DMS 273 (cell line): ENCODE measurements around the gene ADM5.

Experiments
- DNase-seq: peaks from one replicate; lab custom pipeline; 2025; ENCODE audit not compliant: unreplicated experiment; lab: John Stamatoyannopoulos, UW

ADM5 gene, protein sequence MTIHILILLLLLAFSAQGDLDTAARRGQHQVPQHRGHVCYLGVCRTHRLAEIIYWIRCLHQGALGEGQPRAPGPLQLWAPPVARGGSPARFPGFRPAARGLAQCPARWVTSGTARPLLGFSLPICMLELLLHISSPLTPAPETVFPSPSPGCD

DNA sequence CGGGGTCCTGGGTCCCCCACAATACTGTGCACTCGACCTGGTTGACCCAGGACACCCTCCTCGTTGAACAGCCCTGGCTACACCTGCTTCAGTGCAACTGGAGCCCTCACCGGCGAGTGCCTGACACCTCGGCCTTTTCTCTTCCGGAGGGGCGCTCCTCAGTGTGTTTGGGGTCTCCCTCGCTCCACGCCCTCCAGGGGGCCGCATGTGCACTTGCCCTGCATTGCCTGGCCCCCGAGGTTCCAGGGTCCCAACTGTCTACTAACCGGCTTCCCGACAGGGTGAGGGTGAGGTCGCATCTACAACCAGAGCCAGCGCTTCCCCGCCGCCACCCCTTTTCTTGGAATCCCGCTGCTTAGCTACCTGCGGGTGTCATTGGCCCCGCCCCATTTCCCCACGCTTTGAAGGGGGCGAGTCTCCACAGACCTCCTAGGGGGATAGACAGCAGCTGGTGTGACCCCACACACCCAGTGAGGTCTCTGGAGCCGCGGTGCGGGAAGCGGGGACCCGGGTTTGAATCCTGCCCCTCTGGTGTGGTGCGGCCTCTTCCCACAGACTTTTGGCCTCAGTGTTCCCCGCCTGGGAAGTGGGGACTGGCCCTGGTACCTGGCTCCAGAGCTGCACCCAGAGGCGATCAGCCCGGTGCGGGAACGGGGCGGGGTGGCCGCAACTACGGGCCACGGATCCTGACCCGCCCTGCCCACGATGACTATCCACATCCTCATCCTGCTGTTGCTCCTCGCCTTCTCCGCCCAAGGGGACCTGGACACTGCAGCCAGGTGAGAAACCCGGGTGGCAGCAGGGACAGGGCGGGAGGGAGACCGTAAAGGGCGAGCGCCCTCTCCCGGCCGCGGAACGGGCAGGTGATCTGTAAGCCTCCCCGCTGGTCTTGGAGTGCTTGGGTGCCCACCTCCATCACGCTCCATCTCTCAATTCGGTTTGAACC, at the start of gene ADM5:
ADM5 (plus strand) TSS at position 462 of the 946 bp plus-strand sequence; CDS start at position 706, 244 bp downstream.
- peak; percentile 73 for DNase-seq

DNA sequence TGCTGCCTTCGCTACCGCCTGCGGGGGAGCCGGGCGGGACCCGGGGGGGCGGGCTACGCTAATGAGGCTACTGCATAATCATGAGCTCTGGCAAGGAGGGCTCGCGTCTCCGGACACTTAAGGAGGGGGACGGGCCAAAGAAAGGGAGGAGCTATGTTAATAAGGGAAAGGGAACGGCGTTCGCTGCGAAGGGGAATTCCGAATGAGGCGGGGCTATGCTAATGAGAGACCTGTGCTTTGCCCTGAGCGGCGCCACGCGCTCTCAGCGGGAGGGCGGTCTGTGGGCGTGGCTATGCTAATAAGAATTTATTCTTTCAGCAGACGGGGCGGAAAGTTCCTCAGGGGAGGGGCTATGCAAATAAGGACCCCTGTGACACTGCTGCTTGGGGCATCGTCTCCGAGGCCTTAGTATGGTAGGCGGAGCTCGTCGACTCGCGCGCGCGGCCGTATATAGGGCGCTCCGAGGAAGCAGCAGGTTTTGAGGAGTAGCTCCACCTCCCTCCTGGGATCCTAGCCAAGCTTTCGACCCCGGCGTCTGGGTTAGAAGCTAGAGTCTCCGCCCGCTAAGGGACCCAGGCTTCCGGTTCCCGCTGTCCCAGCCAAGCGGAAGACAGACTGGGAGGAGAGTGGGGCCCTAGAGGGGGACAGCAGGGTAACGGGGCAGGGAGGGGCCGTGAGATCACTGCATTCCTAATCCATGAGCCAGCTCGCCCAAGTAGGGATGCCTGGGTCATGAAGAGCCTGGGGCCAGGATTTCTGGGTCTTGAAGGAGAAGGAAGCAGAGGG, 49.1 kb upstream of the ADM5 start, which contains the start of gene RRAS:
RRAS (minus strand) TSS at position 31 of the 786 bp plus-strand sequence. CDS start 45 bp downstream, outside the sequence.
- DNase-seq = peak; percentile 100

DNA sequence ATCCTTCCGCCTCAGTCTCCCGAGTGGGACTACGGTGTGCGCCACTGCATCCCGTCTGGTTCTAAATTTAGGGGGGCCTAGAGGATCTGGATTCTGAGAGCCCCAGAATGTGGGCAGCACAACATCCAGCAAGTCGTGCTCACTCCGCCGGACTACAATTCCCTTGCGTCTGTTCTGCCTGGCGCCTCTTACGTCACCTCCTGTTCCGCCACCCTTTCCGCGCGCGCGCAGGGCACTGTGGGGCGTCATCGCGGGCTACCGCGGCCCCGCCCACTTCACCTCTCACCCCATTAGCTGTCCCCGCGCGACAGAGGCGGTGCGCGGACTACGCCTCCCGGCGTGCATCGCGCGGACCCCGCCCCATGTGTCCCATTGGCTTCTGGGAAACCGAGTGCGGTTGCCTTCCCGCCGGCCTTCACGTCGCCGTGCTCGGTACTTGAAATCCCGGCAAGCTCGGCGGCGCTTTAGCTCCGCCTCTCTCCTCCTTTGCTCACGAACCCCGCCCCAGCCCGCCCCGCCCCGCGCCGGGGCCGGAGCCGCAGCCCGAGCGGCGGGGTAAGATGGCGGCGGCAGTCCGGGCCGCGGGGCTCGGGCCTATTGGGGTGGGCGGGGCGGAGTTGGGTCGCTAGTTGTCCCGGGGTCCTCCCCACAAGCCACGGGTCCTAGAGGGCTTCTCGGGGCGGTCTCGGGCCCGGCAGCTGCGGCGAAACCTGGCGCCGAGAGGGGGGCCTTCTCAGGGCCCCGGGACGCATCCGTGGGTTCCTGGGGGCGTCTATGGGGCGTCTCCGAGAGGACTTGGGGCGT, 47.5 kb upstream of the ADM5 start, which contains the start of gene SCAF1:
SCAF1 (plus strand) TSS at position 522 of the 804 bp plus-strand sequence. CDS start 2,818 bp downstream, outside the sequence.
- peak; percentile 100 for DNase-seq

DNA sequence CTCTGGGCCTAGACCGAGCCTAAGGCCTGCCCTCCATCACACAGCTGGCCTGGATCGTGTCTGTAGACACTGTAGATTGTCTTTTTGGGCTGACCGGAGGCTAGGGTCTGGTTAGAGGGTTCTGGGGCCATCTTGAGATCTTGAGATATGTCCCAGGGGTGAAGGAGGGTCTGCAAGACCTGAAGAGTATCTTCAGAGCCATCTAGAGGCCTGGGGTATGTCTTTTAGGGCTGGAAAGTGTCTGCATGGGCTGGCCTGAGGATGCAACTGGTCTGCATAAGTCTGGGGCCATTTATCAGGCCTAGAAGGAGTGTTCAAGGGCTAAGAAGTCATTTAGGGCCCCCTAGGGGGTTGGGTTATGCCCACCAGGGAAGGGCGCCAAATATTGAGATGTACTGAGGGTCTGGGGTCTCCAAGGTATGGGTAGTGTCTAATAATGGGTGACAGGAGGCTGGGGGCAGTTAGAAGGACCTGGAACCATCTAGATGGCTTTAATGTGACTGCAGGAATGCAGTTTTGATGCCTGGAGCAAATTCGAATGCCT, 46.8 kb upstream of the ADM5 start:
- peak; percentile 57 for DNase-seq

DNA sequence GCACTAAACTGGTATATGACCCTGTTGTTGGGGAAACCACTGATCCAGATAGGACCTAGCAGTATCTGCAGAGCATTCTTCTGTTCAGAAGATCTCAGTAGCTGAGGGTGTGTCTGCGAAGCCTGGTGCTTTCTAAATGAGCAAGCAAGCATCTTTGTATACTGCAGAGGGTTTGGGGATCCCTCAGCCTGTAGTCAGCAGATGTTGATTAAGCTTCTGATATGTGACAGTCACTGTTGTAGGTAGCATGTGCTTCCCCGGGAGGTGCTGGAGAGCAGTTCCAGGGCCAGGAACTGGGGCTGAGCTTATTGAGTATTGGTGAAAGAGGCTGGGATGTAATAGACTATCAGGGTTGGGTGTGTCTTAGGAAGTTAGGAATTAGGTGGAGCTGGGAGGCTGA, 45.9 kb upstream of the ADM5 start:
- no peak for DNase-seq

DNA sequence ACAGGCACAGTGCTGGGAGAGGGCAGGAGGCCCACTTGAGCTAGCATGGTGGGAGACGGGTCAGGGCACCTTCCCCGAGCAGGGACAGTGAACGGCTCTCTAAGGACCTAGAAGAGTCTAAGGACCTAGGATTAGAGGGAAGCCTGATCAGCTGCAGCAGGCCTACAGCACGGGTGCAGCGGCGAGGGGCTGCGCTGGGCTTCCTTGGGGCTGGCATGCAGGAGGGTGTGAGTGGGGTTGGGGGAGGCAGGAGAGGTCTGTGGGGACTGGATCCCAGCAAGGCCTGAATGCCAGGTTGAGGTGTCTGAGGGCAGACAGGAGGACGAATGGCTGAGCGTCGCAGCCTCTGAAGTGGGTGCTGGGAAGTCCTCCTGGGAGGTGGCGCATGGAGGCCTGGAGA, 43.8 kb upstream of the ADM5 start:
- no peak for DNase-seq

DNA sequence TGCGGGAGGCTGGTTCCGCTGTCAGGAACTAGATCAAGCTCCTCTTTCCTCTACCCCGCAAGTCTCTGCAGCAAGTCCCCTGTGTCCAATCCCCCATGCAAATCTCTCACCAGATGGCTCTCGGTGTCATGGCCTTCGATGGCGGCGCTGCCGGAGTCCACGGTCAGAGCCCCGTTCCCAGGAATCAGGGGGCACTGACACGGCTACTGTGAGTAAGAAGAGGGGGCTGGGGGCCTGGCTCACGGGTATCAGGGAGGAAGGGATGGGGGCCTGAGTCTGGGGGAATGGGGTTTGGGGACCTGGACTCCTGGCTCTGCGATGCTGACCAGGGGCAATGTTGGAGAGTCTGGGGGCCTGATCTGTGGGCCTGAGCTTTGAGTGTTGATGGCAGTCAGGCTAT, 43.4 kb upstream of the ADM5 start:
- DNase-seq = no peak

DNA sequence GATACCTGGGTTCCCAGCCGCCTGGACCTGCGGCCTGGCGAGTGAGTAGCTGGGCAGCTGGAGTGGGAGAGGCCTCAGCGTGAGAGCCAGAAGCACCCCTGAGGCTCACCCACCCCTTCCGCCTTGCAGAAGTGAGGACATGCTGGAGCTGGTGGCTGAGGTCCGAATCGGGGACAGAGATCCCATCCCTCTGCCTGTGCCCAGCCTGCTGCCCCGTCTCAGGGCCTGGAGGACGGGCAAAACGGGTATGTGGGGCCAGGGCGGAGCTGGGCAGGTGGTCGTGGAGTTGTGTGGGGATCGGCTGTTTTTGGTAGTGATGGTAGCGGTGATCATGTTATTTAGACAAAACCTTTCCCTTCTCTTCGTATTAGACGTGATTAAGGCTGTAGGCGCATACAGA, 42.8 kb upstream of the ADM5 start:
- no peak for DNase-seq

DNA sequence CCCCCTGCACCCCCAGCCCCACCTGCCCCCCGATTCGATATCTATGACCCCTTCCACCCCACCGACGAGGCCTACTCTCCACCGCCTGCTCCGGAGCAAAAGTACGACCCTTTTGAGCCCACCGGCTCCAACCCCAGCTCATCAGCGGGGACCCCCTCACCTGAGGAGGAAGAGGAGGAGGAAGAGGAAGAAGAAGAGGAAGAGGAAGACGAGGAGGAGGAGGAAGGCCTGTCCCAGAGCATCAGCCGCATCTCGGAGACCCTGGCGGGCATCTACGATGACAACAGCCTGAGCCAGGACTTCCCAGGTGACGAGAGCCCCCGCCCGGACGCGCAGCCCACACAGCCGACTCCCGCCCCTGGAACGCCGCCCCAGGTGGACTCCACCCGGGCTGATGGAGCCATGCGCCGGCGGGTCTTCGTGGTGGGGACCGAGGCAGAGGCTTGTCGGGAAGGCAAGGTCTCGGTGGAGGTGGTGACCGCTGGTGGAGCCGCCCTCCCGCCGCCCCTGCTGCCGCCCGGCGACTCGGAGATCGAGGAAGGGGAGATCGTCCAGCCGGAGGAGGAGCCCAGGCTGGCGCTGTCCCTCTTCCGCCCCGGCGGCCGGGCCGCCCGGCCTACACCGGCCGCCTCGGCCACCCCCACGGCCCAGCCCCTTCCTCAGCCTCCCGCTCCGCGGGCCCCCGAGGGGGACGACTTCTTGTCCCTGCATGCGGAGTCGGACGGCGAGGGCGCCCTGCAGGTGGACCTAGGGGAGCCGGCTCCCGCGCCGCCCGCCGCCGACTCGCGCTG, 38.2 kb upstream of the ADM5 start:
- DNase-seq = no peak

DNA sequence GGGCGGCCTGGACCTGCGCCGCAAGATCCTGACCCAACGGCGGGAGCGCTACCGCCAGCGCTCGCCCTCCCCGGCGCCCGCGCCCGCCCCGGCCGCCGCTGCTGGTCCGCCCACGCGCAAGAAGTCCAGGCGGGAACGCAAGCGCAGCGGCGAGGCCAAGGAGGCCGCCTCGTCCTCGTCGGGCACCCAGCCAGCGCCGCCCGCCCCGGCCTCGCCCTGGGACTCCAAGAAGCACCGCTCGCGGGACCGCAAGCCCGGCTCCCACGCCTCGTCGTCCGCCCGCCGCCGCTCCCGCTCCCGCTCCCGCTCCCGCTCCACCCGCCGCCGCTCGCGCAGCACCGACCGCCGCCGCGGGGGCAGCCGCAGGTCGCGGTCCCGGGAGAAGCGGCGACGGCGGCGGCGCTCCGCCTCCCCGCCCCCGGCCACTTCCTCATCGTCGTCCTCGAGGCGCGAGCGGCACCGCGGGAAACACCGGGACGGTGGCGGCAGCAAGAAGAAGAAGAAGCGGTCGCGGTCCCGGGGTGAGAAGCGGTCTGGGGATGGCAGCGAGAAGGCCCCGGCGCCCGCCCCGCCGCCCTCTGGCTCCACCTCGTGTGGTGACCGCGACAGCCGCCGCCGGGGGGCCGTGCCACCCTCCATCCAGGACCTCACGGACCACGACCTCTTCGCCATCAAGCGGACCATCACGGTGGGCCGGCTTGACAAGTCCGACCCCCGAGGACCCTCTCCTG, 37.4 kb upstream of the ADM5 start:
- DNase-seq = no peak

DNA sequence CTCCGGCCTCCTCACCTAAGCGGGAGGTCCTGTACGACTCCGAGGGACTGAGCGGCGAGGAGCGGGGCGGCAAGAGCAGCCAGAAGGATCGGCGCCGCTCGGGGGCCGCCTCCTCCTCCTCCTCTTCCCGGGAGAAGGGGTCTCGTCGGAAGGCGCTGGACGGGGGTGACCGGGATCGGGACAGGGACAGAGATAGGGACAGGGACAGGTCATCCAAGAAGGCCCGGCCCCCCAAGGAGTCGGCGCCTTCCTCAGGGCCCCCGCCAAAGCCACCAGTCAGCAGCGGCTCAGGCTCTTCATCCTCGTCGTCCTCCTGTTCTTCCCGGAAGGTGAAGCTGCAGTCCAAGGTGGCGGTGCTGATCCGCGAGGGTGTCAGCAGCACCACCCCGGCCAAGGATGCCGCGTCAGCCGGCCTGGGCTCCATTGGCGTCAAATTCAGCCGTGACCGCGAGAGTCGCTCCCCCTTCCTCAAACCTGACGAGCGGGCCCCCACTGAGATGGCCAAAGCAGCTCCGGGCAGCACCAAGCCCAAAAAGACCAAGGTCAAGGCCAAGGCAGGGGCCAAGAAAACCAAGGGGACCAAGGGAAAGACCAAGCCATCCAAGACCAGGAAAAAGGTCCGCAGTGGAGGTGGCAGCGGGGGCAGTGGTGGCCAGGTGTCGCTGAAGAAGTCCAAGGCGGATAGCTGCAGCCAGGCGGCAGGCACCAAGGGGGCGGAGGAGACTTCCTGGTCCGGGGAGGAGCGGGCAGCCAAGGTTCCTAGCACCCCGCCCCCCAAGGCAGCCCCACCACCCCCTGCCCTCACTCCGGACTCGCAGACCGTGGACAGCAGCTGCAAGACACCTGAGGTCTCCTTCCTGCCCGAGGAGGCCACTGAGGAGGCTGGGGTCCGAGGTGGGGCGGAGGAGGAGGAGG, 36.6 kb upstream of the ADM5 start:
- DNase-seq = no peak

DNA sequence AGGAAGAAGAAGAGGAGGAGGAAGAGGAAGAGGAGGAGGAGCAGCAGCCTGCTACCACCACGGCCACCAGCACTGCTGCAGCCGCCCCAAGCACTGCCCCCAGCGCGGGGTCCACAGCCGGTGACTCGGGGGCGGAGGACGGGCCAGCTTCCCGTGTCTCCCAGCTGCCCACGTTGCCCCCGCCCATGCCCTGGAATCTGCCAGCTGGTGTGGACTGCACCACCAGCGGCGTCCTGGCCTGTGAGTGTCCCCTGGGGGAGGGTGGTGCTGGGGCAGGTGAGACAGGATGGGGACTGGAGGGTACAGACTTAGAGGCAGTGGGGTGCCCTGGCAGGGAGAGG, 36.0 kb upstream of the ADM5 start:
- no peak for DNase-seq

DNA sequence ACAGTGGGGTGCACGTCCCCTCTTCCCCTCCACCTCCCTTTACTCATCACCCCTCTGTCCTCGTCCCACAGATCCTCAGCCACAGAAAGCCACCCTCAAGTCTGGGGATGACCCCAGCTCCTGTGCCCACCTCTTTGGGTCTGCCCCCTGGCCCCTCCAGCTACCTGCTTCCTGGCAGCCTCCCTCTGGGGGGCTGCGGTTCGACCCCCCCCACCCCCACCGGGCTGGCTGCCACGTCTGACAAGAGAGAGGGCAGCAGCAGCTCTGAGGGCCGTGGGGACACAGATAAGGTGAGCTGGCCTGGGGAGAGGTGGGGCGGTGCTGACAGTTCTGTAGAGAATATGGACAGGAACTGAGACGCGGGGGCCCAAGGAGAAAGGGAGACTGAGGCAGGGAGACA, 34.8 kb upstream of the ADM5 start:
- no peak for DNase-seq

DNA sequence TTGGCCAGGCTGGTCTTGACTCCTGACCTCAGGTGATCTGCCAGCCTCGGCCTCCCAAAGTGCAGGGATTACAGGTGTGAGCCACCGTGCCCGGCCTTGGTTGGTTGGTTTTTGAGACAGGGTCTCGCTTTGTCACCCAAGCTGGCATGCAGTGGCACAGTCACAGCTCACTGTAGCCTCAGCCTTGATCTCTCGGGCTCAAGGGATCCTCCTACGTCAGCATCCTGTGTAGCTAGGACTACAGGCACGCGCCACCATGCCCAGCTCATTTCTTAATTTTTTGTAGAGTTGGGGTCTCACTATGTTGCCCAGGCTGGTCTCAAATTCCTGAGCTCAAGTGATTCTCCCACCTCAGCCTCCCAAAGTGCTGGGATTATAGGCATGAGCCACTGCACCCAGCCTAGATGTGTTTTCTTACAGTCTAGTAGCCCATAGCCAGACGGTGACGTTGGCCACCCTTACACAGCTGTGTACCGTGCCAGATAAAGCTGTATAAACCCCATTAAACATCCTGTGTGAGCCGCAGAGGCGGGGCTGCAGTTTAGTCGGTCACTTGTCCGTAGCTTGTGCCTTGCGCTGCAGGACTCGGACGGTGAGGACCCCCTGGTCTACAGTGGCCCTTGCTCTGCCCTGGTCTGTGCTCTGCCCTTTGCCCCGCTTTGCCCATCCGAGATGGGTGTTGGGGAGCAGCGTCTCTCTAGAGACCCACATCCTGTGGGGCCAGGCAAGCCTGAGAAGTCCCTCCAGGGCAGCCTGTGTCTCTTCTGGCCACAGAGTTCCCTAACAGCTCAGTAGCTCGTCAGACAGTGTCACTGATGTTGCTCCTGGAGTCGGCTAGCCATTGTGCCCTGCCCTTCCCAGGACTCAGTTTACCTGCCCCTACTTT, 33.6 kb upstream of the ADM5 start:
- no peak for DNase-seq

DNA sequence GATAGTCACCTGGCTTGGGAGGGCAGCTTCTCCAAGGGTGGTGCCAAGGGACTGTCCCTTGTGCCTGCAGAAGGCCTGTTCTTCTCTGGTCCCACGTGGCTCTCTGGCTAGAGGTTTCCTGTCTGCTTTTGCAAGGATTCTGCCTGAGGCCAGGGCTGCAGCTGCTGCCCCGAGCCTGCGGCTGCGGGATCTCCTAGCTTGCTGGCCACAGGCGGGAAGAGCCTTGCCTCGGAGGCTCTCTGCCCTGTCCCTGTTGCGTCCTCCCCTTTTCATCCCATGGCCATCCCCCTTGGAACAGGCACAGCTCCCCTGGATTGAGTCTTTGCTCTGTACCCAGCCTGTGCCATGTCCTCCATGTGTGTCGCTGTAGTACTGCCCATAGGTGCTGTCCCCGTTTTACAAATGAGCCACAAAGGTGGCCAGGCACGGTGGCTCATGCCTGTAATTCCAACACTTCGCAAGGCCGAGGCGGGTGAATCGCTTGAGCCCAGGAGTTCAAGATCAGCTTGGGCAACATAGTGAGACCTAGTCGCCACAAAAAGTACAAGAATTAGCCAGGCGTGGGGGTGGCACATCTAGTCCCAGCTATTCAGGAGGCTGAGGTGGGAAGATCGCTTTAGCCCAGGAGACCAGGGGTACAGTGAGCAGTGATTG, 32.8 kb upstream of the ADM5 start:
- DNase-seq = no peak

DNA sequence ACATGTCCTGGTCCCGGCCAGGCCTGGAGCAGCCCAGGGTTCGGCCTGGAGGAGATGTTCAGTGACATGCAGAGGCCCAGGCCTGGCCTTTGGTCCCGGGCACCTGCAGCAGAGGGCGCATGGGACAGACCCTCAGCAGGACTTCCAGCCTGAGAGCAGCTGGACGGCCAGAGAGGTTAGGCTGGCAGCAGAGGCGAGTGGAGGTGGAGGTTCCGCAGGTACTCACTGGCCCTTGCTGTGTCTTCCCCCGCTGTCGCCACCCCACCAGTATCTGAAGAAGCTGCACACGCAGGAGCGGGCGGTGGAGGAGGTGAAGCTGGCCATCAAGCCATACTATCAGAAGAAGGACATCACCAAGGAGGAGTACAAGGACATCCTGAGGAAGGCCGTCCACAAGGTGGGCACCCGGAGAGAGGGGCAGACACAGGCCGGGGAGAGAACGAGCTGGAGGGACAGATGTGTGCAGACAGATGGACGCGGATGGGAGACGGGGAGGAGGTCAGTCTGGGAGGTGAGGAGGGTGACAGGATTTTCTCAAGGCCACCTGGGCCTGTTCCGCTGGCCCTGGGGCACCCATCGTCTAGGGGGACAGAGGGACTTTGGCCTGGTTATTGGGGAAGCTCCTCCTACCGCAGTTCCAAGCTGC, 31.8 kb upstream of the ADM5 start:
- no peak for DNase-seq
